ENCODE measurements around the gene HMCN1.

HMCN1 gene

DNA sequence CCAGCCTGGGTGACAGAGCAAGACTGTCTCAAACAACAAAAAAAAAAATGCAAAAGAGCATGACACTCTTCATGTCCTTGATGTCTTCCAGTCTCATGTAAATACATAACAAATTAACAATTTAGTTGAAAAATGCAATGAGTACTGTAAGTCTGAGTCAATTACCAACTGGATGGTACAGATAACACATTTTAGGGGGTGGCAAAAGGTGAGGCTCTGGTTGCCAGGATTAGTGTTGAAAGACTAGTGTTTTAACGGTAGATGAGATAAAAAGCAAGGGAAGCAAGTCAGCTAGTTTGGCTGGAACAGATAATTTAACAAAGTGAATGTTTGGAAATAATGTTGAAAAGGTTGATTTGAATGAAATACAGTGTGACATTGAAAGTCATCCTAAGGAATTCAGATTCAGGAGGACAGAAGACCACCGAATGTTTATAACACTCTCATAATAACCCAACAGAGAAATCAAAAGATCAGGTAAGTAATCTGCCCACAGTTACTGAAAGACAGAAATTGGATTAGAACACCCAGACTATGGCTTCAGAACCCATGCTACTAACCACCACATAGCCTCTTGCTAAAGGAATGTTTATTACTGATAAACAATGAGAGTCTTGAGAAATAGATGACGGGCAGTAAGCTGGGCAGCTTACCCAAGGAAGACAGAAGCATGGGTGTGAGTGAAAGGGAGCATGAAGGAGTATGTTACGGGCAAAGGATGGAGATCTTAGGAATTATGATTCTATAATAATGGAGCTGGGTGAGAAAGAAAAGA lies 312.4 kb downstream of the HMCN1 start:
- no peak for DNase-seq

DNA sequence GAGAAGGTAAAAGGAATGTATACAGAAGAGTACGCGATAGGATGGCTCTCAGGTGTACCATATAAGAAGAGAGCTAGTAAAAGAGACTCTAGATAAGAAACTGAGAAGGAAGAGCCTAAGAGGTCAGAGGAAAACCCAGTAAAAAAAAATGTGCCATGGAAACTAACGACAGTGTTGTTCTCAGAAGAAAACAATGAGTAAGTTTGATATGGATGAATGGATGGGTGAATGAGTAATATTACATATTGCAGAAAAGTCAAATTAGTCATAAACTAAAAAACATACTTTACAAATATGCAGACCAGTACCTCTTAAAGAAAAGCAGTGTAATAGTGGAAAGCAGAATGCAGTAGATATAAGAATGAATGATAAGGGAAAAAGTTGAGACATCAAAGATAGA lies 316.2 kb downstream of the HMCN1 start:
- no peak for DNase-seq

DNA sequence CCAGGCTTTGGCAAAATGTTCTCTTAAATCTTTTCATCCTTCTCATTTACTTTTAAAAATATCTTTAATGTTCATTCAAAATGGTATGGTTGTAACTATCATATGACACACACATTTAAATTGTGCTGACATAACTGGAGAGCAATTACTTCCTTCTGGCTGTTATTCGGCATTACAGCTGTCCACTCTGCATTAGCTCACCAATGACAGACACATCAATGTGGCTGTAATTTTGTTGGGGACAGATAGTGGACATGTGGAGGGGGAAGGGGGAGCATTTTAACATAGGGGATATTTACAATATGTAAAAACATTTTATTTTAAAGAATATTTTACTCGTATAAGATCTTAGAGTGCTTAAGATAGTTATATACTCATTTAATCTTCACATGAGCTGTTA lies 319.8 kb downstream of the HMCN1 start:
- no peak for DNase-seq

DNA sequence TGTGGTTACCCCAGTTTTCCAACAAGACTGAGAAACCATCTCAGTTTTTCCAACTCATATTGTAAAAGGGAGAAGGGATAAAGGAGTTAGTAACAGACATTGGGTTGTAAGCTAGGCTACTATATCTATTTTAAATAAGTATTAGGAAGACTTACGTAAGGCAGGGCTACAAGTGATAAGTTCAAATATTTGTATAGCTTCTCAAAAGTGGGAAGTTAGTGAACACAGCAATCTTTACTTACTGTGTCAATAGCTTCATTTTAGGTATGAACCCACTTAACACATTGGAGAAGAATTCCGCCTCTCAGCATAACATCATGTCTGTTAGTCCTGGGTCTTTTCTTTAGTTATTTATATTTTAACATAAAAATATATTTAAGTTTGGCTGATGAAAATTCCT lies 320.7 kb downstream of the HMCN1 start:
- no peak for DNase-seq

DNA sequence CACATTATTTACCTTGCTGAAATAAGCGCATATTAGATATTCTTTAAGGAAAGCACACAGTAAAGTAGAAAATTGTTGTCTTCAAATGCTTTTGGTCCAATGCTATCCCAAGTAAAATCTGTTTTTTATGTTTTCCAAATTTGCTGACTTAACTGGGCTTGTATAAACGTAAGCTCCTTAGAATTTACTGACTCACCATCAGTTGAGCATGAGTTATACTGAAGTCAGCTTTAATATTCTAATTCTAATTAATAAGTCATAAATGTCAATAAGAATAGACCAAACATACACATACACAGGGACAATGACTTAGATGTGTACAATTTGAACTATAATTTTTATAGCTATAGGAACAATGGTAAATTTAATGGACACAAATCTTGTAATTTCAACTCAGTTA lies 321.7 kb downstream of the HMCN1 start:
- no peak for DNase-seq

DNA sequence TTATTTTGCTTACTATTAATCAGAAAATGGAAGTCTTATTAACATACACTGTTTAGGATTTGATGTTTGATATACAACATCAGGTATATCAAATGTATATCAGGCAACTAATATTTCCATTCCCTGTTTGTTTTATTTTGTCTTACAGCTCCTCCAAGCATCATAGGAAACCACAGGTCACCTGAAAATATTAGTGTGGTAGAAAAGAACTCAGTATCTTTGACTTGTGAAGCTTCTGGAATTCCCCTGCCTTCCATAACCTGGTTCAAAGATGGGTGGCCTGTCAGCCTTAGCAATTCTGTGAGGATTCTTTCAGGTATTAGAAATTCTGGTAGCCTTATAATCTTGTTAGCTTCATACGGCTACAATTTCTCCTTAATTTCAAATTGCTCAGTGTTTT lies 322.9 kb downstream of the HMCN1 start:
- no peak for DNase-seq

DNA sequence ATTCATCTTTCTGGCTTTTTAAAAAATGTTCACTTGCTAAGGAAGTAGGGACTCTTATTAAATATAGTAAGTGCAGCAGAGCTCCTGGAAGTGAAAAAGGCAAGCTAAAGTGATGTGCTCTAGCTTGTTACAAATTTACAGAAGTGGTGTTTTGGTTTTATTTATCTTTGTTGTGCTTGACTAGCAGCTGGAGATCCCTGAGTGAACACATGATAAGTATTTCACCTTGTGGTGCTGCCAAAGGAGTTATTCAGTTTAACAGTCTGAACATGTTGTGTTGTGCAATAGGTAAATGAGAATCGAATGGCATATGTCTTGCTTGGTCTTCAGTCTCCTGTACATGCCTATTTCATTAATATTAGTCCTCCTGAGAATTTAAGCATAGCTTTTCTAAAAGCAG lies 325.1 kb downstream of the HMCN1 start:
- no peak for DNase-seq

DNA sequence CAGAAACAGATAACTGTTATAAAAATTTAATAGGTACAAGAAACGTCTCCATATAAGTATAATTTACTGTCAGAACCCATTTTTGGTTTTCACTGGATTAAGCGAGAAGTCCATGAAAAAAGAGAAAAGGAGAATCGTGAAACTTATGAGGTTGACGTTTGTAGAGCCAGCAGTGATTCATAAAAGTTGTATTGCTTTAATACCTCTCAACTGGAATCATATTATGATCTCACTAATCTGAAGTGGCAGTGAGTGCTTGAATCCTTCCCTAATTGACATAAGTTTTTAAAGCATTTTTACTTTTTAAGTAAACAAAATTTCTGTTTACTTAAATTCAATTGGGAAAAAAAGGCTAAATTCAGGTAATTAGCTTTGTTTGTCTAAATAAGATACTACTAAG lies 325.6 kb downstream of the HMCN1 start:
- no peak for DNase-seq

DNA sequence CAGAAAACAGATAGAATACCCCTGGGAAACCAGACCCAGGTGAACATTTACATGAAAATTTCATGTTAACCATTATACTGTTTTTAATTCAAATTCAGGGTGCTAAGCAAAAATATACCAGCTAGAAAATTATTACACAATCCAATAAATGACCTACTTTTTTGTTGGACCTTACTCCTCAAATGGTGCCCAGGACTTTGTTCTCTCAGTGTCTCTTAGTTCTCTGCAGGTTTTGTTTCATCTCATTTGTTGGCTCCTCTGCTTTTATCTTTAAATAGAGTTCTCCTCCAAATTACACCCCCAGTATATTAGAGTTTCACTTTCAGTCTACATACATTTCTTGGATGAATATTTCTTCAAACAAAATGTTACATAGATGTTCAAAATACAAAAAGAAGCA lies 326.0 kb downstream of the HMCN1 start:
- DNase-seq, result no peak

DNA sequence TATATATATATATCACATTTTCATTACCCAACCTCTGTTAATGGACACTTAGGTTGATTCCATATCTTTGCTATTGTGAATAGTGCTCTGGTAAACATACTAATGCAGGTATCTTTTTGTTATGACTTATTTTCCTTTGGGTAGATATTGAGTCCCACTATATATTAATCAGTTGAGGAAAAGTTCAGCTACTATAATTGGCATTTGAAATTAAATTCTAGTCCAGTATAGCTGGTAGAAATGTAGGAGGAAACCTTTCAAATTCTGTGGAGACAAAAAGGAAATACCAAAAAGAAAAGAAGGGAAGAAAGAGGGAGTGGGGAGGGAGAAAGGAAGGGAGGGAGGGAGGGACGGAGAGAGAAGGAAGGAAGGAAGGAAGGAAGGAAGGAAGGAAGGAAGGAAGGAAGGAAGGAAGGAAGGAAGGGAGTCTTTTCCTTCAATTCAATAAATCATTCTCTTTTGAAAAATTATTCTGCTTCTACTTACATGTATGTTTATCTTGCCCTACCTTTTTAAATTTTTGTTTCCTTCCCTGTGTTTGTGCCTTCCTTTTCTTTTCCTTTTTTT lies 329.0 kb downstream of the HMCN1 start:
- no peak for DNase-seq

DNA sequence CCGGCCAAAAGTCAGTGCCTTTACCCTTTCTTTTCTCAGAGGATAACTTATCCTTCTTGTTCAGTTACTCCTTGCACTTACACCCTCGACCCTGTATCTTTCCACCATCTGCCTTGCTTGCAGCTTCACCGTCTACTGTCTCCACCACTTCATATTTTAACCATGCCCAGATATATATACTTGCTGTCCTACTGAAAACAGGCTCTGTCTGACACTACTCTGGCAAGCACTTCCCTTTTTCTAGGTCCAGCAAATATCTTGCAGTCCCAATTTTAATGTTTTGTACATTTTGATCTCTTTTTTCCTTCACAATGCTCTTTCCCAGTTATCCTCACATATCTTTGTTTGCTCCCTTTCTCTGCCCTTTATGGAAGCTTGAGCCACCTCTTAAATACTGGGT lies 332.2 kb downstream of the HMCN1 start:
- no peak for DNase-seq

DNA sequence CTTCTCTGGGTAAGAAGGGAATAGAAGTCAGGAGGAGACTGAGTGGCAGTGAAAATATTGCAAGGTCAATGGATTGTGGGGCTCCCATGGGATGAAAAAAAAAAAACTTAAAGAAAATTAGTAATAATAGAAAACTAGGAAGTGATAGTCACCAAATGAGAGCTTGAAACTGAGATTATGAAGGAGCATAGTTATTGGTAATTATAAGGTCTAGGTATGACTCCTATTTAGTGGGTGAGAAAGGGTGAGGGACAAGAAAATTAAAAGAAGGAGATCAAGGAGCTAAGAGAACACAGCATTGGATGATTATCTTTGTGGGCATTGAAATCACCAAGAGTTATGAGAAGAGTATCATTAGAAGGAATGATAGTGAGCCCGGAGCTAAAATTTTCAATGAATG lies 339.5 kb downstream of the HMCN1 start:
- no peak for DNase-seq

DNA sequence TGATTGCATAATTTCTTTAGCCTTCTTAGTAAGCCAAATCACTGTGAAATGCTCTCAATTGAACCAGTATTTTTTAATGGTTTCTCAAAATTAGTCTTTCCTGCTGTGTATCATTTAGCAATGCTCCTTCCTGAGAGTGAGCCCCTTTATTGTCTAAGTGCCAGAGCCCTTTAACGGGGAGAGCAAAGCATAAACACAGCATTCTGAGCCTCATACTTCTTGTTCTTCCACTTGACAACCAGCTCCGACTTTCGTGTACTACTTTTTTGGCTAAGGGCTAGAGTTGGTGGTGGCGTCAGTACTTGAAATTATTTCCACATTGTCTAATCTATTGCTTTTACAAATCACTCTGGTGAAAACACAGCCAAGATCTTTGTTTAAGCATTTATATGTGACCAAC lies 341.8 kb downstream of the HMCN1 start:
- DNase-seq, result no peak

DNA sequence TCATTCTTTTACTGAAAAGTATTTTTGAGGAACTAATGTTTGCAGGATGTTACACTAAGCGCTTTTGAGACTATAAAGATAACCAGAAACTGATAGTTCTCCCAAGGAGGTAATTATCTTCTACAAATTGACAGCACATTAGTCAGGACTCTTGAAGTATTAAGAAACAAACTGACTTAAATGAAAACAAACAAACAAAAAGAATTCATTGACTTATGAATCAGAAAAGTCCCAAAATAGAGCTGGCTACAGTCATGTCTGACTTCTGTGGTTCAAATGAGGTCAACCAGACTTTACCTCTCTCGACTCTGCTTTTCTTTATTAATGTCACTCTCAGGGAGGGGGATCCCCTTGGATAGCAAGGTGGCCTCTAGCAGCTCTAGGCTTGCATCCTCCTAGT lies 344.1 kb downstream of the HMCN1 start:
- DNase-seq, result no peak

DNA sequence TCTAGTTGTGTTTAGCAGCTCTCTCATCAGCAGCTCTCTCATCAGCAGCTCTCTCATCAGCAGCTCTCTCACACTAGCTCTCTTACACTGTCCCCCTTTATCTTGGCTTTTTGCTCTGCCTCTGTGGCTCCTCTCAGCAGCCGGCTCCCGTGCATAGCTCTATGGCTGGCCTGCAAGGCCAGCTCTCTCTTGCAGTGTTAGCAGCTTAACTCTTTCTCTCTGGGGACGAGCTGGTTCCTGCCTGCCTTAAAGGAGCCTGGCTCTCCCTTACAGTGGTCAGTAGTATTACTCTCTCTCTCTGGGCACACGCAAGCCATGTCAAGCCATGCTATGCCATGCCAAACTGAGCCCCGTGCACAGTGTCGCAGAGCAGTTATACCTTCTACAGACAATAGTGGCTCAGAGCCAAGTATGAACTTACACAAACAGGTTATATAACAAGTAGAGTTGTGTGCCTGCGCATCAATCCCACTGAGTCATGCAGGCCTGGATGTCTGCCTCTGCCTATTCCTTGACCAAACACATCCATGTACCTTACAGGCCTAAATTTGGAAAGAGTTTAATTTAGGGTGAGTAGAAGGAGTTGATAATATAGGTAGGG lies 345.0 kb downstream of the HMCN1 start:
- no peak for DNase-seq

DNA sequence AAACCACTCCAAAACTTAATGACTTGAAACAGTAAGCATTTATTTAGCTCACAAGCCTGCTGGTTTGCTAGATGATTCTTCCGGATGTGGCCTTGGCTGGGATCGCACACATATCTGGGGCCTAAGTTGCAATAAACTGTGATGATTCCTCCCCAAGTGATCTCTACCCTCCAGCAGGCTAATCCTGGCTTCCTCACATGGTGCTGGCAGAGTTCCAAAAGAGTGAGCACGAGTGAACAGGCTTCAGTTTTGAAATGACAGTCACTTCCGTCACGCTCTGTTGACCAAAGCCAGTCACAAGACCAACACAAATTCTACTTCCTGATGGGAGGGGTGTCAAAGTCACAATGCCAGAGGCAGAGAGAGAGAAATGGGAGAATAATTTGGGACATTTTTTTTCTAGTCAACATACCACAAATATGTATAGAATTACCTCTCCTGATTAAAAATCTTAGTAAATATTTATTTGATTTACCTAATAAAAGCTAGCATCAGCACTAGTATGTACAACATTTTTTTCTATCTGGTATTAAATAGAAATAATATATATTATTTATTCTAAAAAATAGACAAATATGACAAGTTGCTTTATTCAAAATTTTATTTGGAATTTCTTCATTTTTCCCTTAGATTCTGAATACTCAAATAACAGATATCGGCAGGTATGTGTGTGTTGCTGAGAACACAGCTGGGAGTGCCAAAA lies 348.2 kb downstream of the HMCN1 start:
- peak; percentile 96 for DNase-seq

DNA sequence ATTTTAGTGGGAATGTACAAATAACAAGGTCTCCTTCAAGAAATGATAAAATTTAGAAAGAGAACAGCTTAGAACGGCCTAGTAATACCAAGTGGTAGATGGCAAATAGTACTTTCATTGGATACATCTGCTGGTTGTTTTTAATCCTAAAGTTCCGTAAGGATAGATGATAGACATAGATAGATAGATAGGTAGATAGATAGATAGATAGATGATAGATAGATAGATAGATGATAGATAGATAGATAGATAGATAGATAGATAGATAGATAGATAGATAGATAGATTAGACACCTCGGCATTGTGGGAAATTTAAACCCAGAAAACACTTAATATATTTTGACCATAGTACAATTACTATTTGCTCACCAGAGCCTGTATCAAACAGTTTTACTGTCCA lies 352.4 kb downstream of the HMCN1 start:
- no peak for DNase-seq

DNA sequence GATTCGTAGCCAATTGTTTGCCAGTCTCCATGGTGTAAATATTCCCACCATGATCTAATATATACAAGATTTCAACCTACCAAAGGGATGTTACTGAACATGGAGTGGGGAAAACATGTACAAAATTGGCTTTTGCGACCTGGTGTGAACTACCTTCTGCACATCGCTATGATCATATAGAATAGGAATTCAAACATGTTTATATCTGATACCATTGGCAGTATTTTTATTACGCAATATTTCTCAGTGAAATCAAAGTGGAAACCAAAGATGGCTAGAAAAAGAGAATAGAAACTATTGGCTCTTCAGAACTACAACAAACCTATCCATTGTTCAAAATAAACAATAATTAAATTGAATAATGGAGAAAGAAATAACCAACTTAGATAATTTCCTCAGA lies 355.7 kb downstream of the HMCN1 start:
- DNase-seq, result no peak

DNA sequence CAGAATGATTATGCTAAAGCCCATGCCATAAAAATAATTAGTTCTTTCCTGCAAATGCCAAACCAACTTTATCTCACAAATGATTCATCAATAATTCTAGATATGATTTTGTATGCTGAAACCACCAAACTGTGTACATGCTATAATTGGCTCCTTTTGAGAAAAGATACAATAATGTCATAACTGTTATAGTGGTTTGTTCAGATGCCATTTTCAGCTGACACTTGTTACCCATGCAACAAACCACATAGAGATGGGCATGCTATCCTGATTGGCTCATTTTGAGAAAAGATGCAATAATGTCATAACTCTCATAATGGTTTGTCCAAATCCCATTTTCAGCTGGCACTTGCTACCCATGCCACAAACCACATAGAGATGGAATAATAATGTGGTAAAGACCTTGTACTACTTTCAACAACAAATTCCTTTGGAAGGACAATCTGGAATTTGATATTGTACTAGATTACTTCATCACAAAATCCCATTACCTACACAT lies 357.1 kb downstream of the HMCN1 start:
- DNase-seq, result no peak

DNA sequence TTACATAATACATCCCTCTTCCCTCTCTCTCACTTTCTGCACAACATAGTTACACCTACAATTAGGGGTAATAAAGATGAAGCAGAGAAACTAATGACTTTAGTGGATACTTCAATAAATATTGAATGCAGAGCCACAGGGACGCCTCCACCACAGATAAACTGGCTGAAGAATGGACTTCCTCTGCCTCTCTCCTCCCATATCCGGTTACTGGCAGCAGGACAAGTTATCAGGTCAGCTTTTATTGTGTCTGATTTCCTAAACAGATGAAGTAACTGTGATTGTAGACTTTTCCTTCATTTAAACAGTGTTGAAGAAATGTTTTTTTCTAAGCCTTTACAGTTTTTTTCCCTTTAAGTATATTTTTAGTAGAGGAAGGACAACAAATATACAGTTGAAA lies 359.2 kb downstream of the HMCN1 start:
- DNase-seq, result no peak

DNA sequence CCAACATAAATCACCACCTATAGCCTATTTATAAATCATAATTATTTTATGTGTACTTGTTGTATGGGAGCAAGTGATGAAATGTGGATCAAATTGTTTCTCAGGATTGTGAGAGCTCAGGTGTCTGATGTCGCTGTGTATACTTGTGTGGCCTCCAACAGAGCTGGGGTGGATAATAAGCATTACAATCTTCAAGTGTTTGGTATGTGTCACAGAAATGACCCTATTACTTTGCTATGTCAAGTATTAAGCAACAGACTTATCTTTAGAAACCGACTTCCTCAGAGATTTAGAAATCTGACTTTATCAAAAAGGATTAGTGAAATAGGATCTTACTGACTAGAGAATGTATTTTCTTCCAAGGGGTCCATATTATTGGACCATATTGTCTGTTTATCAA lies 360.0 kb downstream of the HMCN1 start:
- no peak for DNase-seq

DNA sequence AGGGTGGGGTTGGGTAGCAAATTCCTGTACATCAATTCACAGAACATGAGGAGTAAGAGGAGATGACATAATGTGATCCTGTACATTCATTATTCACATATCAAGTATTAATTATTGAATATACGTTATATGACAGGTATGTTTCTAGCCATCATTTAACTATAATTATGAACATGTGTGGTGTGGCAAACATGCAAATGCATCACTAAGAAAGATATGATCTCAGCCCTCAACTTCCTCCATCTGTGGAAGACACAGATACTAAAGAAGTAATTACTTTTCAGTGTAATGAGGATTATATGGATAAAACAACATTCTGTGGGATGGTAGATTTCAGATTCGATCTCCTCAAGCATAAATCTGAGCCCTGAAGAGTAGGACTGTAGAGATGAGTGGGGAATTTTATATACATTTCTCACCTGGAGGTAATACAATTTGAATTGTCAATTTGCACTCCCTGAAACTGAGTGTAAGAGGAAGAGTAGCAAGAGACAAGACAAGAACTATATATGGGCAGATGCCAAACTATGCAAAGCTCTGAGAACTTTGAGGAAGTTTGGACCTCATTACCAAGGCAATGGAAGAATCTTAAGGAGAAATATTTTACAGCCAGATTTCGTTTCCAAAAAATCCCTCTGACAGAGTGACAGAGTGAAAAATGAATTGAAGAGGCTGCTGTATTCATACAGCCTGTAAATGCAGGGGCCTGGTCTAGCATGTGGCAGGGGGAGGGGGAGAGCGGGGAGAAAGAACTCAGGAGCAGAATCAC lies 365.3 kb downstream of the HMCN1 start:
- DNase-seq, result no peak

DNA sequence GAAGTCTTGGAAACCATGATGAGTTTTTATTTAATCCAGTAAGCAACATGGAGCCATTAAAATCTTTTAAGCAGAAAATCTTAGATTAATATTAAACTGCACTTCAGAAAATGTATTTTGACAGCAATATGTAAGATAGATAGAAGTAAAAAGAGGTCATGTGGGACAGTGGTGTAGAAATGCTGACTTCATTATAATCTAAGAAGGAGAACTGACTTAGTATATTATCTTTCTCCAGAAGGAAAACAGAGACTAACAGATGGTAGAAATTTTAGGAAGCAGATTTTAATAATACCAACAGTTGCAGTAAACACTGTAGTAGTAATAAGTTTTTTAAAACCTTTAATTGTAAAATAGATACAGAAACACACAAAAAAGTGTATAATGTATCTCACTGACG lies 367.9 kb downstream of the HMCN1 start:
- DNase-seq, result no peak

Measured in NCI-H1092 treated with DMSO at 0.1 percent for 48 hours (cell line).